SK-N-SH (cell line): ENCODE data around the gene SHC3. TPM values are rescaled to one million over a fixed set of nuclear protein-coding genes. Genes with fewer than 3 reads are reported as not detected.

Experiments used
- CTCF ChIA-PET: fragments of 300-600, 350-600 bp; formaldehyde crosslinking; extraction: SDS; loops from one replicate; lab custom pipeline; 2021; lab: Yijun Ruan, JAX
- POLR2A ChIA-PET: fragments of 350-600 bp; sonication (Branson Sonifier 250); formaldehyde crosslinking; extraction: SDS; loops from one replicate; lab custom pipeline; 2020; ENCODE audit warnings: antibody characterized with exemption, inconsistent platforms; lab: Yijun Ruan, JAX
- DNase-seq: peaks from one replicate; pipeline ENCODE4 v3.0.0; 2012
- H2AFZ ChIP-seq: fragments of 200-600 bp; sonication (generic); 2 replicates; pipeline ENCODE4 v1.8.1; 2016; ENCODE audit warnings: antibody characterized with exemption, mild to moderate bottlenecking, low read depth
- H3F3A ChIP-seq: fragments of 200-600 bp; sonication (generic); replicated peaks from 2 replicates; pipeline ENCODE3; 2016; ENCODE audit warnings: antibody characterized with exemption, mild to moderate bottlenecking; ENCODE audit not compliant: insufficient read depth
- H3K27ac ChIP-seq, 2 experiments: fragments of 200-500 bp in 1 of 2; fragments of 200-600 bp in 1 of 2; sonication (Bioruptor generic) in 1 of 2; sonication (generic), shearing (Covaris generic) in 1 of 2; 2 replicates each; pipeline versions ENCODE4 v1.5.1 to v1.6.1; 2014 to 2016; ENCODE audit warnings: low read depth in 2 of 2, inconsistent platforms in 1 of 2, low read length in 1 of 2, mild to moderate bottlenecking in 1 of 2, mixed read lengths in 1 of 2
- H3K27me3 ChIP-seq: fragments of 200-600 bp; sonication (generic), shearing (Covaris generic); 2 replicates; pipeline ENCODE4 v1.6.1; 2016; ENCODE audit warnings: mixed run types; ENCODE audit not compliant: insufficient read depth
- H3K36me3 ChIP-seq, 2 experiments: fragments of 200-500 bp in 1 of 2; fragments of 200-600 bp in 1 of 2; sonication (Bioruptor generic) in 1 of 2; sonication (generic) in 1 of 2; replicated peaks in 1 of 2; 2 replicates each; pipeline versions ENCODE3 to v1.5.1; 2014 to 2016; ENCODE audit warnings: low read length in 1 of 2, mild to moderate bottlenecking in 1 of 2; ENCODE audit not compliant: insufficient read depth in 2 of 2, control insufficient read depth in 1 of 2
- H3K4me1 ChIP-seq, 2 experiments: fragments of 200-500 bp in 1 of 2; fragments of 200-600 bp in 1 of 2; sonication (Bioruptor generic) in 1 of 2; sonication (generic), shearing (Covaris generic) in 1 of 2; 2 replicates each; pipeline versions ENCODE4 v1.5.1 to v1.6.1; 2014 to 2016; ENCODE audit warnings: low read depth in 1 of 2, low read length in 1 of 2, mixed run types in 1 of 2; ENCODE audit not compliant: insufficient read depth in 2 of 2, control insufficient read depth in 1 of 2
- H3K4me2 ChIP-seq: fragments of 200-600 bp; sonication (generic), shearing (Covaris generic); 2 replicates; pipeline ENCODE4 v1.6.1; 2017; ENCODE audit warnings: mixed run types
- H3K4me3 ChIP-seq, 2 experiments: fragments of 200-500 bp in 1 of 2; fragments of 200-600 bp in 1 of 2; sonication (Bioruptor generic) in 1 of 2; sonication (generic), shearing (Covaris generic) in 1 of 2; 2 replicates each; pipeline versions ENCODE4 v1.5.1 to v1.8.1; 2014 to 2016; ENCODE audit warnings: low read depth in 2 of 2, inconsistent platforms in 1 of 2, low read length in 1 of 2, mild to moderate bottlenecking in 1 of 2, mixed read lengths in 1 of 2, moderate library complexity in 1 of 2
- H3K79me2 ChIP-seq: fragments of 200-600 bp; sonication (generic); 2 replicates; pipeline ENCODE4 v1.8.1; 2017; ENCODE audit warnings: mild to moderate bottlenecking; ENCODE audit not compliant: insufficient read depth
- H3K9ac ChIP-seq: fragments of 200-600 bp; sonication (generic); 2 replicates; pipeline ENCODE4 v1.6.1; 2017; ENCODE audit warnings: mixed run types
- H3K9me2 ChIP-seq: fragments of 200-600 bp; sonication (generic); 2 replicates; pipeline ENCODE4 v1.6.1; 2017; ENCODE audit warnings: mixed run types
- H3K9me3 ChIP-seq: fragments of 200-600 bp; sonication (generic); 2 replicates; pipeline ENCODE4 v1.6.1; 2017; ENCODE audit warnings: mixed run types, mild to moderate bottlenecking, moderate library complexity
- H4K20me1 ChIP-seq: fragments of 200-600 bp; sonication (generic); 2 replicates; pipeline ENCODE4 v1.6.1; 2017; ENCODE audit warnings: mild to moderate bottlenecking, mixed run types; ENCODE audit not compliant: insufficient read depth
- CHD2 ChIP-seq: fragments of 150-350 bp; IDR thresholded peaks from 2 replicates; pipeline ENCODE4 v1.6.1; 2018; ENCODE audit warnings: low read length; ENCODE audit not compliant: partially characterized antibody
- EP300 ChIP-seq, 2 experiments: IDR thresholded peaks; 2 replicates each; pipeline versions ENCODE4 v1.4.0 to v1.6.1; 2012; ENCODE audit warnings: borderline replicate concordance in 1 of 2, low read depth in 1 of 2, low read length in 1 of 2
- EZH2phosphoT487 ChIP-seq: fragments of 200-600 bp; sonication (generic); IDR thresholded peaks from 2 replicates; pipeline ENCODE4 v1.6.1; 2017; ENCODE audit warnings: low read depth, mixed run types, mild to moderate bottlenecking, antibody characterized with exemption, moderate library complexity, borderline replicate concordance
- FOXJ3 ChIP-seq: sonication (generic); formaldehyde crosslinking; IDR thresholded peaks from 2 replicates; pipeline ENCODE4 v1.5.1; 2020; ENCODE audit warnings: mild to moderate bottlenecking, missing genetic modification reagents
- FOXM1 ChIP-seq: IDR thresholded peaks from 2 replicates; pipeline ENCODE4 v1.4.0; 2012; ENCODE audit warnings: low read depth, mild to moderate bottlenecking
- GABPA ChIP-seq: IDR thresholded peaks from 2 replicates; pipeline ENCODE4 v1.4.0; 2012; ENCODE audit warnings: low read depth, mild to moderate bottlenecking
- JUND ChIP-seq: IDR thresholded peaks from 2 replicates; pipeline ENCODE4 v1.4.0; 2012
- NFIC ChIP-seq: IDR thresholded peaks from 2 replicates; pipeline ENCODE4 v1.4.0; 2012; ENCODE audit warnings: borderline replicate concordance
- POLR2AphosphoS5 ChIP-seq: IDR thresholded peaks from 2 replicates; pipeline ENCODE4 v1.6.1; 2012; ENCODE audit warnings: low read depth, low read length
- SIN3A ChIP-seq: IDR thresholded peaks from 2 replicates; pipeline ENCODE4 v1.6.1; 2012; ENCODE audit warnings: low read depth, mild to moderate bottlenecking, low read length, moderate library complexity, borderline replicate concordance
- TAF1 ChIP-seq: IDR thresholded peaks from 2 replicates; pipeline ENCODE4 v1.6.1; 2012; ENCODE audit warnings: low read depth, mild to moderate bottlenecking, low read length, moderate library complexity, borderline replicate concordance
- WGBS: methylation state at CpG from one replicate; pipeline ENCODE4 v1.1.6; 2017; ENCODE audit warnings: low lambda C conversion rate; 5-methylcytosine and 5-hydroxymethylcytosine counted together
- polyA plus RNA-seq, 3 experiments: library from polyadenylated mRNA; depleted of rRNA; stranded (reverse); fragments of >200 nt; gene quantifications; 2 replicates each; pipeline ENCODE4 v1.2.3, GENCODE V29; 2012
- TF ChIP-seq, protein P1 (sequence below): fragments of 150-350 bp; IDR thresholded peaks from 2 replicates; pipeline ENCODE4 v1.6.1; 2016; ENCODE audit warnings: mild to moderate bottlenecking, low read depth, low read length
- TF ChIP-seq, protein P2 (sequence below): IDR thresholded peaks from 2 replicates; pipeline ENCODE4; 2012
- TF ChIP-seq, protein P3 (sequence below): IDR thresholded peaks from 2 replicates; pipeline ENCODE4 v1.4.0; 2012; ENCODE audit warnings: low read depth, borderline replicate concordance
- TF ChIP-seq, protein P4 (sequence below): IDR thresholded peaks from 2 replicates; pipeline ENCODE4 v1.4.0; 2012; ENCODE audit warnings: low read depth

The SHC3 gene
- polyA plus RNA-seq, 1 of the 3 experiments (the other 2 are of a cell fraction): 3.2 TPM

DNA sequence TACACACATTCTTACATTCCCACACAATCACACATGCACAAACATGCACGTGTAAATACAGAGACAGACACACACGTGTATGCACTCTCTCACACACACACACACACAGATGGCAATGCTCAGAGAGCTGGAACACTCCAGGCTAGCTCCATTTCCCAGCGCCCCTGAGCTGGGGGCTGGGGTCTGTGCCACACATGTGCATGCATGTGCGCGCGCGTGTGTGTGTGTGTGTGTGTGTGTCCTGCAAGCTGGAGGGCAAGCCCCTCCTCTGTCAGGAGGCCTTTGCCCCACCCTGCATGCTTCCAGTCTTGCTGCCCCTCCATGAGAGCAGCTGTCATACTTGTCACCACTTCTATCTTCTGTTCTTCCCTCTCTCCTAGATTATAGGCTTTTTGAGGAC, 204.0 kb downstream of the SHC3 start:
- TF ChIP-seq, protein P1, sequence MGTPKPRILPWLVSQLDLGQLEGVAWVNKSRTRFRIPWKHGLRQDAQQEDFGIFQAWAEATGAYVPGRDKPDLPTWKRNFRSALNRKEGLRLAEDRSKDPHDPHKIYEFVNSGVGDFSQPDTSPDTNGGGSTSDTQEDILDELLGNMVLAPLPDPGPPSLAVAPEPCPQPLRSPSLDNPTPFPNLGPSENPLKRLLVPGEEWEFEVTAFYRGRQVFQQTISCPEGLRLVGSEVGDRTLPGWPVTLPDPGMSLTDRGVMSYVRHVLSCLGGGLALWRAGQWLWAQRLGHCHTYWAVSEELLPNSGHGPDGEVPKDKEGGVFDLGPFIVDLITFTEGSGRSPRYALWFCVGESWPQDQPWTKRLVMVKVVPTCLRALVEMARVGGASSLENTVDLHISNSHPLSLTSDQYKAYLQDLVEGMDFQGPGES: no peak
- TF ChIP-seq, protein P2, sequence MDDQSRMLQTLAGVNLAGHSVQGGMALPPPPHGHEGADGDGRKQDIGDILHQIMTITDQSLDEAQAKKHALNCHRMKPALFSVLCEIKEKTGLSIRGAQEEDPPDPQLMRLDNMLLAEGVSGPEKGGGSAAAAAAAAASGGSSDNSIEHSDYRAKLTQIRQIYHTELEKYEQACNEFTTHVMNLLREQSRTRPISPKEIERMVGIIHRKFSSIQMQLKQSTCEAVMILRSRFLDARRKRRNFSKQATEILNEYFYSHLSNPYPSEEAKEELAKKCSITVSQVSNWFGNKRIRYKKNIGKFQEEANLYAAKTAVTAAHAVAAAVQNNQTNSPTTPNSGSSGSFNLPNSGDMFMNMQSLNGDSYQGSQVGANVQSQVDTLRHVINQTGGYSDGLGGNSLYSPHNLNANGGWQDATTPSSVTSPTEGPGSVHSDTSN: no peak
- TF ChIP-seq TAF1: no peak
- TF ChIP-seq FOXJ3 (CRISPR knock-in tag): no peak
- TF ChIP-seq EP300 (IDR thresholded peaks at IDR 0.05; ENCODE audit: borderline replicate concordance in 1 of 2, low read depth in 1 of 2, low read length in 1 of 2): no peak
- no peak for TF ChIP-seq EZH2phosphoT487
- TF ChIP-seq CHD2: no peak
- TF ChIP-seq, protein P3, sequence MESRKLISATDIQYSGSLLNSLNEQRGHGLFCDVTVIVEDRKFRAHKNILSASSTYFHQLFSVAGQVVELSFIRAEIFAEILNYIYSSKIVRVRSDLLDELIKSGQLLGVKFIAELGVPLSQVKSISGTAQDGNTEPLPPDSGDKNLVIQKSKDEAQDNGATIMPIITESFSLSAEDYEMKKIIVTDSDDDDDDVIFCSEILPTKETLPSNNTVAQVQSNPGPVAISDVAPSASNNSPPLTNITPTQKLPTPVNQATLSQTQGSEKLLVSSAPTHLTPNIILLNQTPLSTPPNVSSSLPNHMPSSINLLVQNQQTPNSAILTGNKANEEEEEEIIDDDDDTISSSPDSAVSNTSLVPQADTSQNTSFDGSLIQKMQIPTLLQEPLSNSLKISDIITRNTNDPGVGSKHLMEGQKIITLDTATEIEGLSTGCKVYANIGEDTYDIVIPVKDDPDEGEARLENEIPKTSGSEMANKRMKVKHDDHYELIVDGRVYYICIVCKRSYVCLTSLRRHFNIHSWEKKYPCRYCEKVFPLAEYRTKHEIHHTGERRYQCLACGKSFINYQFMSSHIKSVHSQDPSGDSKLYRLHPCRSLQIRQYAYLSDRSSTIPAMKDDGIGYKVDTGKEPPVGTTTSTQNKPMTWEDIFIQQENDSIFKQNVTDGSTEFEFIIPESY: no peak
- TF ChIP-seq NFIC: no peak
- TF ChIP-seq SIN3A: no peak
- no peak for TF ChIP-seq GABPA
- no peak for TF ChIP-seq POLR2AphosphoS5
- TF ChIP-seq JUND: no peak
- TF ChIP-seq, protein P4, sequence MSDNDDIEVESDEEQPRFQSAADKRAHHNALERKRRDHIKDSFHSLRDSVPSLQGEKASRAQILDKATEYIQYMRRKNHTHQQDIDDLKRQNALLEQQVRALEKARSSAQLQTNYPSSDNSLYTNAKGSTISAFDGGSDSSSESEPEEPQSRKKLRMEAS: no peak
- TF ChIP-seq FOXM1: no peak
- Histone ChIP-seq H3K4me1 (no peaks in the 10 kb centered on the region; a peak in 1 of 4 replicates), H3K9me2 (no peaks in the 10 kb centered on the region), H4K20me1 (no peaks in the 10 kb centered on the region), H3K9ac (no peak overlapping the region), H3K4me2 (no peak overlapping the region), H2AFZ (no peak overlapping the region), H3K27me3 (no peaks in the 10 kb centered on the region; the same call in 1 of the 2 replicates), H3F3A (no peaks in the 10 kb centered on the region), H3K79me2 (no peaks in the 10 kb centered on the region), H3K4me3 (no peak overlapping the region), H3K36me3 (no peaks in the 10 kb centered on the region), H3K9me3 (no peaks in the 10 kb centered on the region), H3K27ac (no peak overlapping the region)
- CTCF ChIA-PET: no interaction called here
- POLR2A ChIA-PET: no interaction called here
- no peak for DNase-seq
- 90% methylated on average over 7 of the region's 7 CpGs for WGBS
